C4-2B (cell line): ENCODE results near the gene MSH2.

Experiments used
- CTCF ChIP-seq: fragments of 450-650 bp; conservative IDR thresholded peaks from 2 replicates; pipeline ENCODE4 v1.5.1; 2017; ENCODE audit warnings: mild to moderate bottlenecking
- ZFX ChIP-seq: fragments of 450-650 bp; IDR thresholded peaks from 2 replicates; pipeline ENCODE4 v1.6.1; 2017

DNA sequence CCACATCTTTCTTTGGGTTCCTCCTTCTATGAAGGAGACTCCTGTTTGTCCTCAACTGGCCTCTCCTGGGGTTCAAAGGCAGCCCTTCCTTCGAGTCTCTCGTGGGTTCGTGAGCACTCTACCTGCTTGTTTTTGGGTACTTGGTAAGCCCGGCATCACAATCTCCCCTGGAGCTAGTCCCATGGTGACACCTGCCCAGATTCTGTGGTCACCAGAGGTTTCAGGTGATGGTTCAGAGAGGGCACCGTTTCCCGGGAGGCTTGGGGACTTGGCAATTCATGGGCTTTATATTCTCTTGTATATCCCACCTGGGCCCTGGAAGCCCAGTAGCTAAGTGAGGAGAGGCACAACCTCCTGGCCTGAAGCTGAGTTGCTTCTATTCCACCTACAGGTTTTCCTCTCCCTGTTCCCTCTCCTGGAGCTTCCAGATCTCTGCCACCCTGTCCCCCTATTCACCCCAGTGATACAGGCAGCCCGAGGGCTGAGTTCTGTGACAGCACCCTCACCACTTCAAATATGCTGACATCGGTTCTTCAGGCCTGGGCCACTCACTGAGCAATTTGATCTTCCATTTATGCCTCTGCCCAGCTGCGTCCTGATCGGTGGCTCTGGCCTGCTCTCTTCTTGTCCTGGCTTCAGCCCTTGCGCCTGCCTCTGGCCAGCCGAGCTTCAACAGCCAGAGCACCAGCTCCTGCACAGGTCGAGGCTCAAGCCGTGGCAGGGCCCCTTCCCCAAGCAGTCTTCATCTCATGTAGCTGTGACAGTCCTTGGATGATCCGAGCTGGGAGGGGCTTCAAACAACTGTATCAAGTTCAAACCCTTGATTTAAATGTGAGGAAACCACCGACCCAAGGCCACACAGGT lies 91.5 kb downstream of the MSH2 start:
- TF ChIP-seq CTCF (no peak), ZFX (no peak)
